HL-60/S4 (cell line): ENCODE results near the gene MNAT1.
"Not testable (repeated sequence)": the region's sequence is repeated elsewhere in the genome, so short reads cannot be mapped to it uniquely, and the experiment has no call there.

Source experiments
- in situ Hi-C: fragments of 300-500 bp; cut with MboI; formaldehyde crosslinking; loops from 2 replicates; pipeline ENCODE4 v1.14.3; 2022; ENCODE audit warnings: low sequenced_read_pairs

MNAT1 gene

DNA sequence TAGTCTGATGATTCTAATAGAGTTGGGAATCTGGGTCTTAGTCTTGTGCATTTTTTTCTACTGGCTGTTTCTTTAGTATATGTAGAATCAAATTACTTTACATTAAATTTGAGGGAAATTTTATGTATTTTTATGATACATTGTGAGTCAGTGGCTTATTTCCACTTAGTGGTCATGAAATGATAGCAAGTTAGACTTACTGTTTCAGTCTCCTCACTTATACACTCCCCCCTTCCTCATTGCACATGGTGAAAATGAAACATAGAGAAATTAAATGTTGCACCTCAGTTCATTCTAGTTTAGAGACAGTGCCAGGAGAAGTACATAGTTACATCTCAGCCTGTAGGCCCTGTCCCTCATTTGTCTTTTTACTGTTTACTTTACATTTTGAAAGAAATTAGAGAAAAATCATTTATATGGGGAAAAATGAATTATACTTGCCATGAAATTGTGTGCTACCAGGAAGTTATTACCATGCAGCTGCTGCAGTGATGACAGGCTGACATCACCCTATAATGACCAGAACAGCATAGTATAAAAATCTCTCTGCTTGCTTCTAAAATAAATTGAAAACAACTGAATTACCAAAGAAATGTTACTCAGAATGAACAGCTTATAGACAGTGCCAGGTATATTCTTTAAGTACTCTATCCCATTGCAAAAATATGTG, 133.1 kb downstream of the MNAT1 start:
- in situ Hi-C loops, result no loop called here

DNA sequence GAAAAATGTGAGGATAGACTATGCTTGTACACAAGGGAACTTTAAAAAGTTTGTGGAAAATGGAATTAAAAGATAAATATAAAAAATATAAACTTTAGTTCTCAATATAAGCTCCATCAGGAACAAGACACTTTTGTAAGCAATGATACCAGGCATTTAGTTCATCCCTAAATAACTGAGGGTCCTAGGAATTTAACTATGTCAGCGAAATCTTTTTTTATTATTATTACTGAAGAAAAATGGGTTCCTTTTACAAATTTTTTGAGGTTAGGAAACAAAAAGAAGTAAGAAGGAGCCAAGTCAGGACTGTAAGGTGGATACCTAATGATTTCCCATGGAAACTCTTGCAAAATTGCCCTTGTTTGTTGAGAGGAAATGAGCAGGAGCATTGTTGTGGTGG, 143.6 kb downstream of the MNAT1 start:
- in situ Hi-C loops, result no loop called here

DNA sequence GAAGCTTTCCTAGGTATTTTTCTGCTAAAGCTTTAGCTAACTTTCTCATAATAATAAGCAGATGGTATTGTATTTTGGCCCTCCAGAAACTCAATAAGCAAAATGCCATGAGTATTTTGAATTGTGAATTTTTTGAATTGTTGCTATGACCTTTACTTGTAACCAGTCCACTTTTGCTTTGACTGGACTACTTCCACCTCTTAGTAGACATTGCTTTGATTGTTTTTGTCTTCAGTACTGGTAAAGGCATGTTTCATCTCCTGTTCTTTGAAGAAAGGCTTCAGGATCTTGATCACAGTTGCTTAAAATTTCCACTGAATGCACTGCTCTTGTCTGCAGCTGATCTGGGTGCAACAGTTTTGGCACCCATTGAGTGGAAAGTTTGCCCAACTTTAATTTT, 144.0 kb downstream of the MNAT1 start:
- in situ Hi-C loops, result no loop called here

DNA sequence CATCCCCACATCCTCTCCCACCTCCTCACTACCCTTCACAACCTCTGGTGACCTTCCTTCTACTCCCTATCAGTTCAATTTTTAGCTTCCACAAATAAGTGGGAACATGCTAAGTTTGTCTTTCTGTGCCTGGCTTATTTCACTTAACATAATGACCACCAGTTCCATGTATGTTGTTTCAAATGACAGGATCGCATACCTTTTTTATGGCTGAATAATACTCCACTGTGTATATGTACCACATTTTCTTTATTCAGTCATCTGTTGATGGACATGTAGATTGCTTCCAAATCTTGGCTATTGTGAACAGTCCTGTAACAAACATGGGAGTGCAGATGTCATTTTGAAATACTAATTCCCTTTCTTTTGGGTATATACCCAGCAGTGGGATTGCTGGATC, 147.7 kb downstream of the MNAT1 start:
- in situ Hi-C loops, result no loop called here

DNA sequence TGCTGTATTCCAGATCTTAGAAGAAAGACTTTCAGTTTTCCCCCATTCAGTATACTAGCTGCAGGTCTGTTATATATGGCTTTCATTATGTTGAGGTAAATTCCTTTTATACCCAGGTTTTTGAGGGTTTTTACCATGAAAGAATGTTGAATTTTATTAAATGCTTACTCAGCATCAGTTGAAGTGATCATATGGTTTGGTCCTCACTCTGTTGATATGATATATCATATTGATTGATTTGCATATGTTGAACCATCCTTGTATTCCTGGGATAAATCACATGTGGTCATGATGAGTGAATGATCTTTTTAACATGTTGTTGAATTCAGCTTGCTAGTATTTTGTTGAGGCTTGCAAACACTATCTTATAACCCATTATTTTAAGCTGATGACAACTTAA, 149.6 kb downstream of the MNAT1 start:
- in situ Hi-C loops, result no loop called here

DNA sequence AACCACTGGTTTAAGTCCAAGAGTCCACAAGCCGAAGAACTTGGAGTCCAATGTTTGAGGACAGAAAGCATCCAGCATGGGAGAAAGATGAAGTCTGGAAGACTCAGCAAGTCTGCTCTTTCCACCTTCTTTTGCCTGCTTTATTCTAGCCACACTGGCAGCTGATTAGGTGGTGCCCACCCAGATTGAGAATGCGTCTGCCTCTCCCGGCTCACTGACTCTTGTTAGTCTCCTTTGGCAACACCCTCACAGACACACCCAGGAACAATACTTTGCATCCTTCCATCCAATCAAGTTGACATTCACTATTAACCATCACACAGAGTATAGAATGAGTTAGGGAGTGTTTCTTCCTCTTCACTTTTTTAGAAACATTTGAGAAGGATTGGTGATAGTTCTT, 156.1 kb downstream of the MNAT1 start:
- in situ Hi-C loops, result not testable (repeated sequence)

DNA sequence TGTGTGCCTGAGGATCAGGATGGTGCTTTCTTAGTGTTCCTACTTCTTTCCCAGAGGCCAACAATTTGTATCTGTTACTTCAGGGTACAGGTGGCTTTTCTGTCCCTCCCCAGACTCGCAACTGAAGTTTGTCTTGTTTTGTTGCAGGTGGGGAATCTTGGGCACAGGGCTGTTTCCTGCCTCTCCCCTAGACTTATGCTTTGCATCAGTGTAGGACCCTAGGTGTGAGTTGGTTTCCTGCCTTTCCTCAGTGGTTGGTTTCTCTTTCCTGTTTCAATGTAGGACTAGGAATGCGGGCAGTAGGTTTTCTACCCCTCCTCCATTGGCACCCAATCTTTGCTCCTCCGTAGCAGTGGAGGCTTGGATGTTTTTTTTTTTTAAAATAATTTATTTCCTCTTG, 159.3 kb downstream of the MNAT1 start:
- in situ Hi-C loops, result no loop called here

DNA sequence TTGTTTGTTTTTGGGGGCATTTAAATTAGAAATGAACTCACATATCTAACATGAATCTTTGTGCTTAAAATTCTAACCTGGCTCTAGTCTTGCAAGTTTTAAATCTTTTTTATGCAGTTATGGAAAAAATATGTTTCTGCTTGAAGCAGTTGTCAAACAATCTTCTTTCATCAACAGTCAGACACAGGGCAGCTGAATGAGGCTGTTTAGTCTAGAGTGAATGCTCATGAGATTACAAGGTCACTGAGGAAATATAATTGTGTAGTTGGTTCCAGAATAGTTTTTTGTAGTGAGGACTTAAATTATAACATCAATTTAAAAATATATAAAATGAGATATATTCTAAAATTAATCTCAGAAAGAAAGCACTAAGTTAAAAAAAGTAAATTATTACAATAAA, 169.8 kb downstream of the MNAT1 start:
- in situ Hi-C loops, result no loop called here

DNA sequence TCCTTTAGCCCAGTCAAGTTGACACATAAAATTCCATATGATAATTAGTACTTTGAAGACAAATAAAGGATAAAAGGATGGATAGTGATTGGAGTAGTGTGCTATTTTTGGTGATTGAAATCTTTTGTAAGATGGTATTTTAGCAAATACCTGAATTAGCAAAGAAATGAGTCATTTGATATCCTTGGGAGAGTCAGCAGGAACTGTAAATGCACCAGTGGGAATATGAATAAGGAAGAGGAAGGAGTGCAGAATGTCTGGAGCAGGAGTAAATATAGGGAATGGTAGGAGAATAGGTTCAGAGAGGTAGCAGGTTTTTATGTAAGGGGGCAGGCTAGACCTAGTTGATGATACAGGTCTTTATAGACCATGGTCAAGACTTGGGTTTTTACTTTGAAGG, 171.4 kb downstream of the MNAT1 start:
- in situ Hi-C loops, result no loop called here

DNA sequence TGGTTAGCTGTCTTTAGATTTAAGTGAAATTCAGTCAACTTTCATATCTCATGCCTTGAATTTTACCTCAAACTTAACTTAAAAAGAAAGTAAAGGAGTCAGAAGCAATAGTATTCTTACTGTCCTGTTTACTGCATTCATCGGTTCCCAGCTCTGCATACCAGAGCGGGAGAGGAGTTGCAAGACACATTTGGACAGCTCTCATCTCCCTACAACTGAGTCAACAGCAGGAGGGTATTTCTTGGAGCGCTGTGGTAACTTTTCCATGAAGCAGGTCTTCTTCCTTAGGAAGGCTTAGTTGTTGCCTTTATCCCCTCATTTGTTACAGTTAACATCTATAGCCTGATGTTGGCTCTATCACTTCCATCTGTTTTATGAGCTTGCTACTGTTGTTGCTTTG, 181.2 kb downstream of the MNAT1 start:
- in situ Hi-C loops, result no loop called here

DNA sequence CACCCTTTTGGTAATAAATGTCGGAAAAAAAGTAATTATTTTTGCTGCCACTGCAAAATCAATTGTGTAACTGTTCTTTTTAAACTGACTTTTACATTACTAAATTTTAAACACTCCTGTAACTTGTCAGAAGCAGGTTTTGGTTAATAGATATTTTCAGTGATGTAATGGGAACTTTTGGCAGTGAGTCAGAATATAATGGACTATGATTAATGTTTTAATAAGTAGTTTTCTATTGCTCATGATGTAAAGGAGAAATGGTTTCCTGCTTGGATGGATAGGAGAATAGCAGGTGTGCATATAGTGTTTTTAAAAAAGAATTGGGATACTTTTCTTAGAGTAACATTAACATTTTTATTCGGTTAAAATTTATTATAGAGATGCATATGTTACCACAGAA, 187.5 kb downstream of the MNAT1 start:
- in situ Hi-C loops, result no loop called here

DNA sequence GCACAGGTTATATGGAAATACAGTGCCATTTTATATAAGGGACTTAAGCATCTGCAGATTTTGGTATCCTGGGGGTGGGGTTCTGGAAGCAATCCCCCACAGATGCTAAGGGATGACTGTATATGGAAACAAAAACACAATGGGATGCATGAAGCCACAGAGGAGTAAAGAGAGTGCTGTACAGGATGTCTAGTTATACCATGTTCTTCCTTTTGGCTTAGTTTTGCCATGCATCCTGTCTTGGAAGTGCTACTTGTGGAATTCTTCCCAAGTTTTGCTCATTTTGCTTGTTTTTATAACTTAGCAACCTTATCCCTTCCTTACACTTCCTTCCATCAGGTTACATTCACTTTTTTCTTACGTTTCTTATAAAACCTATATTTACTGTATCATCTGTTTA, 190.7 kb downstream of the MNAT1 start:
- in situ Hi-C loops, result no loop called here

DNA sequence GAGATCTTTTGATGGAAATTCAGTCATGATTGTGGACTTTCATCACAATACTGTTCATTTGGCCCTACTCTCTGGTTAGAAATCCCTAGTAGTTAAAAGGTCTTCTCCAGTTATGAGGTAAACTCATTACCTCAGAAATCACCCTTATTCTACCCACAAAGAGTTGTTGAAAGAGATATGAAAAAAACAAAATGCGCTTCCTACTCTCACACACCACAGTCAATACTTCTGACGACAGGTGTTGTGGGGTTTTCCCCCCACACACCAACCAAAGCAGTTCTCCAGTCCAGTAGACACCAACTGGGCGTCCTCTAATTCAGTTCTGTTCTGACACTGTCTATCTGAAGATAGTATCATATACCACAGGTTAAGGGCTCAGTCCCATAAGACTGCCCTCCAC, 191.4 kb downstream of the MNAT1 start:
- in situ Hi-C loops, result no loop called here

DNA sequence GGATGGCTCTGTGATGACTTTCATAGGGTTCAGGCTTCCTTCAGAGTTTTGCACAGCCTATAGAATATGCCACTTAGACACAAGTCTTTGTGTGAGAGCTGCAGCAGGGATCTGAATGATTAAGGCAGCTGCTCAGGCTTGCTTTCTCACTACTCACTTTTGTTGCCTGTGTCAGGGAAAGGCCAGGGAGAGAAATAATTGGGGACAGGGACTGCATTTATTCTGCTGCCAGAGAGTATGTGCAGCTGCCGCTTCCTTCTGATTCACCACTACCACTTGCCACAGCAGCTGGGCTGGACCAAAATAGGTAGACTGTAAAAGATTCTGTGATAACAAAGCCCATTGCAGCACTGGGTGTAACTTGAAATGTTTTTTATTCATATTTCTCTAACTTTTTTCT, 196.7 kb downstream of the MNAT1 start:
- in situ Hi-C loops, result no loop called here

DNA sequence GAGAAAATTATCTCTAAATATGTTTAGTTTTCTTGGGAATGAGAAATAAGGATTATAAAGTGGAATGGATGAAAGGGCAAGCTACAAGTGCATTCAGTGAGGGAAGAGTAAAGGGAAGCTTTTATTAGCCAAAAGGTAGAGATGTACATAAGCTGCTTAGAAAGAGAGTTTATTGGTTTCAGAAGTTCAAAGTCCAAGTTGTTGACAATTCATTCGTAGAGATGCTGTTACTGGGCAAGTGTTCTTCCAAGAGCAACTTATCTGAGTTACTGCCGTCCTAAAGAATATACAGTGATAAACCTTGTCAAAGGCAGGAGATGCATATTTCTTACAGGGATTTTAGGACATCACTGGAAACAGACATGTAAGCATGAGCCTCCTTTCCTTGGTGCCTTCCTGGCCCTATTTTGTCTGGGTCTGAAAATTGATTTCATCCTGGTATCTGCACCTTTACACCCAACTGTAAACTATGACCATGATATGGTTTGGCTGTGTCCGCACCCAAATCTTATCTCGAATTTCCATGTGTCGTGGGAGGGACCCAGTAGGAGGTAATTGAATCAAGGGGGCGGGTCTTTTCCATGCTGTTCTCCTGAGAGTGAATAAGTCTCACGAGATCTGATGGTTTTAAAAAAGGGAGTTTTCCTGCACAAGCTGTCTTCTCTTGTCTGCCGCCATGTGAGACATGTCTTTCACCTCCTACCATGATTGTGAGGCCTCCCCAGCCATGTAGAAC, 199.5 kb downstream of the MNAT1 start:
- in situ Hi-C loops, result no loop called here

DNA sequence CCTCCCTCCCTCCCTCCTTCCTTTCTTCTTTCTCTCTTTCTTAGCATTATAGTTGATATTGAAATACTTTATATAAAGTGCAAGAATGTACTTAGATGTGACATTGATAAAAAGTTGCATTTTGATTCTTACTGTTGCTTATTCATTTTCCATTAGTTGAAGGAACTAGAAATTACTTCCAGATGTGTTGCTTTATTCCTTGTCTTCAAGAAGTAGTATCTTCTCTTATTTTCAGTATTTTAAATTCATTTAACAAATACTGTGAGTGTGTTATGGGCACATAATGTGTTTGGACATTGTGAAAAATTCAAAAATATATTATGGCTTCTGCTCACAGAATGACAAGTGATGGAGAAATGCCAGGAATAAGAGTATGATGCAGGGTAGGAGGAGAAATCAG, 200.8 kb downstream of the MNAT1 start:
- in situ Hi-C loops, result no loop called here

DNA sequence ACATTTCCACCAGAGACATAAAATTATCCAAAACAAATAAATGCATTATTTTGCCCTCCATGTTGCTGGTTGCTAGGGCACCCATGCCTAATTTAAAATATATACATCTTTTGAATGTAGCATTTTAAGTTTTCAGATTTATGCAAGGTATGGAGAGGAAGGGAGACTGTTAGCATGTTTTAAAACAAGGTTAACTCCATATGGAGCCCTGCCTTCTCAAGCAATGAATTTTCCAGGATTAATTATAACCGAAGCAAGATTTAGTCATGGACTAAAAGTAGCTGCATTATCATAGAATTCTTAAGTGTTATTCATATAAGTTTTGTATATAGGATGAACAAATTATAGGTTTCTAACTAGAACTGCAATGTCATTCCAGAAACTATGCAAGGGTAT, 209.1 kb downstream of the MNAT1 start:
- in situ Hi-C loops, result no loop called here

DNA sequence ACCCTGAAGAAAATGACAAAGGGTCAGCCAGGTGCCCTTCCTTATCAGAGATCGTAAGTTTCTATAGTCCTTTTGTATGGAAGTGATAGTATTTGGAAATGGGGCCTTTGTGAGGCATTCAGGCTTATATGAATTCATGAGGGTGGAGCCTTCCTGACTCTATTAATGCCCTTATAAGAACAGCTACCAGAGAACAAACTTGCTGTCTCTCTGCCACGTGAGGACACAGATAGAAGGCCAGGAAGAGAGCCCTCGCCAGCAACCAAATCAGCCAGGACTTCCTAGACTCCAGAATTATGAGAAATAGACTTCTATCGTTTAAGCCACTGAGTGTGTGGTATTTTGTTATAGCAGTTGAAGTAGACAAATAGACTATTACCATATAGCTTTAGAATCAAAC, 209.6 kb downstream of the MNAT1 start:
- in situ Hi-C loops, result no loop called here

DNA sequence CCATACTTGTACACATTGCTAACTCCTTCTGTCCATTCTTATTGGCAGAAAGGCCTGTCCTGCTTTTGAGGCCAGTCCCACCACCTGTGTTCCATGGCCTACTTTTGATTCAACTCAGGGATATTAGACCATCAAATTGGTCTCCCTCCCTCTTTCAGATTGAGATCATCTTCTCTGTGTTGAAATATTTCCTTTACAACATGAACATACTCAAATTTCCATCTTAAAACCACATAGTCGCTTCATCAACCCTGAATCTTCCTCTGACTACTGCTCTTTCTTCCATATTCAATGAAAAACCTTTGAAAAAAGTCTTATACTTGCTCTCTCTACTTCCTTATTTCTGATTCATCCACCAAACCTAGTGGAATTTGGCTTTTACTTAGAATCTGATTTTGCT, 211.4 kb downstream of the MNAT1 start:
- in situ Hi-C loops, result no loop called here

DNA sequence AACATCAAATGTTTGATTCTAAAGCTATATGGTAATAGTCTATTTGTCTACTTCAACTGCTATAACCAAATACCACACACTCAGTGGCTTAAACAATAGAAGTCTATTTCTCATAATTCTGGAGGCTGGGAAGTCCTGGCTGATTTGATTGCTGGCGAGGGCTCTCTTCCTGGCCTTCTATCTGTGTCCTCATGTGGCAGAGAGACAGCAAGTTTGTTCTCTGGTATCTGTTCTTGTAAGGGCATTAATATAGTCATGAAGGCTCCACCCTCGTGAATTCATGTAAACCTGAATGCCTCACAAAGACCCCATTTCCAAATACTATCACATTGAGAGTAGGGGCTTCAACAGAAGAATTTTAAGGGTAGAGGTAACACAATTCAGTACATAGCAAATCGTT, 212.2 kb downstream of the MNAT1 start:
- in situ Hi-C loops, result no loop called here

DNA sequence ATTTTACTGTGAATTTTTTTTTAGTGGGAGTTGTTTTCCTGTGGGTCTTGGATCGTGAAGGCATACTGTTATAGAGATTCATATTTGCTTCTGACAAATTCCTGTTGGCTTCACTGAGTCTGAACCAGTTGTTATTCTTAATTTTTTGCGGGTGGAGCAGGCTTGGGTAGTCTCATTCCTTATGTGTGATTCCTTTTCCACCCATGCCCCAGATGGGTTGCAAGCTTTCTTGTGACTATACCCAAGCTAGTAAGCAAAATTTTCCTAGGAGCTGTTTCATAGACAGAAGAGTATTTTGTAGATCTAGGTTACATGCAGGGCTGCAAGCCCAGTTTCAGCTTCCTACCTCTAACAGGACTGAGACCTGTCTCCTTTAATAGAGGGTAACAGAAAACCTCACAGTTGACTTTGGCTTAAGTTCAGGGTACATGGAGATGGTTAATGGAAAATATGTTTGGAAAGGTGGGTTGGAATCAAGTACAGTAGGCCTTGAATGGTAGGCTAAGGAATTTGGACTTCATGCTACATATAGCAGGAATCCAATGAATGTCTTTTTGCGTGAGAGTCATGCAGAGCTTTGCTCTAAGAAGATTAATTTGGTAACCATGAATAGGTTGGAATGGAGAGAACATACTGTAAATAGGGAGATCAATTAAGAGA, 217.3 kb downstream of the MNAT1 start:
- in situ Hi-C loops, result no loop called here

DNA sequence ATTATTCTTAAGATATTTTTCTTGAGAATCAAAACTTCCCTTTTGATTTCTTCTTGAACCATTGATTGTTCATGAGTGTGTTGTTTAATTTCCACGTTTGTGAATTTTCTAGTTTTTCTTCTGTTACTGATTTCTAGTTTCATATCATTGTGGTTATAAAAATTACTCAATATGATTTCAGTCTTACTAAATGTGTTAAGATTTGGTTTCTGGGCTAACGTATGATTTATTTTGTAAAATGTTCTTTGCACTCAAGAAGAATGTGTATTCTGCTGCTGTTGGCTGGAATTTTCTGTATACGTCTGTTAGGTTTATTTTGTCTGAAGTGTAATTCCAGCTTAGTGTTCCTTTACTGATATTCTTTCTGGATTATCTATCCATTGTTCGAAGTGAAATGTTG, 221.6 kb downstream of the MNAT1 start:
- in situ Hi-C loops, result no loop called here
